Measurements from ENCODE around the gene ABCD2.

The ABCD2 gene

DNA sequence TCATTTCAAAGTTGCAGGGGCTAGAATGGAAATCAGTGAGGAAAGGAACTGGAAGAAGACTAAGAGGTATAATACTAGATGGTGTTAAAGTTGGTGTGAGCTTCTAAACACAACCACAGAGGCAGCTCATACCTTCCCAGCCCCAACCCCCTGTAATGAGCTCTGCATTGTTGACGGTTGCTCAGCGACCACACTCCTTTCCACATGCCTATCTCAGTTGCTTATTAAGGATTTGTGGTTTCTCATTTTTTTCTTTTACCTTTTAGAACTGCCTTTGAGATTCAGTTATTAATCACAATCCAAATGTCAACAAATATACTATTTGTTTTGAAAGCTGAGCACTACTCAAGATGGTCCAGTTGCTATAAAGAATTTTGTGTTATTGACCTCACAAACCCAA is 114.6 kb downstream of the ABCD2 start:
- Histone ChIP-seq H3K27ac (replicated peaks) (no peak overlapping the region), H3K27me3 (ENCODE audit: insufficient read depth, poor library complexity, severe bottlenecking) (peaks cover 2% of the 10 kb centered on the region), H3K4me3 (replicated peaks; ENCODE audit: insufficient read depth, low read length) (no peak overlapping the region)
- no peak for TF ChIP-seq POLR2AphosphoS5 (IDR thresholded peaks at IDR 0.05; ENCODE audit: low read depth)
- TF ChIP-seq SPI1 (IDR thresholded peaks at IDR 0.05; ENCODE audit: borderline replicate concordance, low read depth): no peak
- TF ChIP-seq, protein P1, sequence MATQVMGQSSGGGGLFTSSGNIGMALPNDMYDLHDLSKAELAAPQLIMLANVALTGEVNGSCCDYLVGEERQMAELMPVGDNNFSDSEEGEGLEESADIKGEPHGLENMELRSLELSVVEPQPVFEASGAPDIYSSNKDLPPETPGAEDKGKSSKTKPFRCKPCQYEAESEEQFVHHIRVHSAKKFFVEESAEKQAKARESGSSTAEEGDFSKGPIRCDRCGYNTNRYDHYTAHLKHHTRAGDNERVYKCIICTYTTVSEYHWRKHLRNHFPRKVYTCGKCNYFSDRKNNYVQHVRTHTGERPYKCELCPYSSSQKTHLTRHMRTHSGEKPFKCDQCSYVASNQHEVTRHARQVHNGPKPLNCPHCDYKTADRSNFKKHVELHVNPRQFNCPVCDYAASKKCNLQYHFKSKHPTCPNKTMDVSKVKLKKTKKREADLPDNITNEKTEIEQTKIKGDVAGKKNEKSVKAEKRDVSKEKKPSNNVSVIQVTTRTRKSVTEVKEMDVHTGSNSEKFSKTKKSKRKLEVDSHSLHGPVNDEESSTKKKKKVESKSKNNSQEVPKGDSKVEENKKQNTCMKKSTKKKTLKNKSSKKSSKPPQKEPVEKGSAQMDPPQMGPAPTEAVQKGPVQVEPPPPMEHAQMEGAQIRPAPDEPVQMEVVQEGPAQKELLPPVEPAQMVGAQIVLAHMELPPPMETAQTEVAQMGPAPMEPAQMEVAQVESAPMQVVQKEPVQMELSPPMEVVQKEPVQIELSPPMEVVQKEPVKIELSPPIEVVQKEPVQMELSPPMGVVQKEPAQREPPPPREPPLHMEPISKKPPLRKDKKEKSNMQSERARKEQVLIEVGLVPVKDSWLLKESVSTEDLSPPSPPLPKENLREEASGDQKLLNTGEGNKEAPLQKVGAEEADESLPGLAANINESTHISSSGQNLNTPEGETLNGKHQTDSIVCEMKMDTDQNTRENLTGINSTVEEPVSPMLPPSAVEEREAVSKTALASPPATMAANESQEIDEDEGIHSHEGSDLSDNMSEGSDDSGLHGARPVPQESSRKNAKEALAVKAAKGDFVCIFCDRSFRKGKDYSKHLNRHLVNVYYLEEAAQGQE (IDR thresholded peaks at IDR 0.05; ENCODE audit: insufficient replicate concordance, low read depth): no peak
- no peak for TF ChIP-seq GABPA (IDR thresholded peaks at IDR 0.05; ENCODE audit: low read depth)
- TF ChIP-seq, protein P2, sequence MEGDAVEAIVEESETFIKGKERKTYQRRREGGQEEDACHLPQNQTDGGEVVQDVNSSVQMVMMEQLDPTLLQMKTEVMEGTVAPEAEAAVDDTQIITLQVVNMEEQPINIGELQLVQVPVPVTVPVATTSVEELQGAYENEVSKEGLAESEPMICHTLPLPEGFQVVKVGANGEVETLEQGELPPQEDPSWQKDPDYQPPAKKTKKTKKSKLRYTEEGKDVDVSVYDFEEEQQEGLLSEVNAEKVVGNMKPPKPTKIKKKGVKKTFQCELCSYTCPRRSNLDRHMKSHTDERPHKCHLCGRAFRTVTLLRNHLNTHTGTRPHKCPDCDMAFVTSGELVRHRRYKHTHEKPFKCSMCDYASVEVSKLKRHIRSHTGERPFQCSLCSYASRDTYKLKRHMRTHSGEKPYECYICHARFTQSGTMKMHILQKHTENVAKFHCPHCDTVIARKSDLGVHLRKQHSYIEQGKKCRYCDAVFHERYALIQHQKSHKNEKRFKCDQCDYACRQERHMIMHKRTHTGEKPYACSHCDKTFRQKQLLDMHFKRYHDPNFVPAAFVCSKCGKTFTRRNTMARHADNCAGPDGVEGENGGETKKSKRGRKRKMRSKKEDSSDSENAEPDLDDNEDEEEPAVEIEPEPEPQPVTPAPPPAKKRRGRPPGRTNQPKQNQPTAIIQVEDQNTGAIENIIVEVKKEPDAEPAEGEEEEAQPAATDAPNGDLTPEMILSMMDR (IDR thresholded peaks at IDR 0.05; ENCODE audit: insufficient read depth, low read length): no peak
- DNase-seq (ENCODE audit: low read depth in 1 of 2, low spot score in 1 of 2): no peak

DNA sequence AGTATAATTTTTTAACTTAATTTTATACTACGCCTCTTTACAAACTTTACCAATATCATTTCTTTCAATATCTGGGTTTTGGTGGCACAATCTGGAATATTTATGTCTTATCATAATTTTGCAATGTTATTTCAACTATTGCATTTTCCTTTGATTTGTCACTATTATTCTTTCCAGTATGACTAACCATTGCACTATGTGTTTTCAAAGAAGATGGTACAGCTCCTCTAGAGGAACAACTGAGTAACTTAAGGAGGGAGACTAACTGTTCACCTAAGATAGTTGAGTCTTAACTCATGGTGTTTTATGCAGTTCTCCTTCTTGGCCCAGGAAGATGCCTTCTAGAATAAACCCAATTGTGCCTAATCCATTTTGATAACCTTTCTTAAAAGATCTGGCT is 116.2 kb downstream of the ABCD2 start:
- no peak for DNase-seq (ENCODE audit: low read depth in 1 of 2, low spot score in 1 of 2)
- peaks cover 2% of the 10 kb centered on the region for H3K27me3 ChIP-seq (ENCODE audit: insufficient read depth, poor library complexity, severe bottlenecking)
- H3K27ac ChIP-seq (replicated peaks): no peak overlapping the region
- no peak overlapping the region for H3K4me3 ChIP-seq (replicated peaks; ENCODE audit: insufficient read depth, low read length)
- TF ChIP-seq, protein P1 (IDR thresholded peaks at IDR 0.05; ENCODE audit: insufficient replicate concordance, low read depth): no peak
- TF ChIP-seq GABPA (IDR thresholded peaks at IDR 0.05; ENCODE audit: low read depth) (no peak), SPI1 (IDR thresholded peaks at IDR 0.05; ENCODE audit: borderline replicate concordance, low read depth) (no peak), POLR2AphosphoS5 (IDR thresholded peaks at IDR 0.05; ENCODE audit: low read depth) (no peak)
- TF ChIP-seq, protein P2 (IDR thresholded peaks at IDR 0.05; ENCODE audit: insufficient read depth, low read length): no peak

DNA sequence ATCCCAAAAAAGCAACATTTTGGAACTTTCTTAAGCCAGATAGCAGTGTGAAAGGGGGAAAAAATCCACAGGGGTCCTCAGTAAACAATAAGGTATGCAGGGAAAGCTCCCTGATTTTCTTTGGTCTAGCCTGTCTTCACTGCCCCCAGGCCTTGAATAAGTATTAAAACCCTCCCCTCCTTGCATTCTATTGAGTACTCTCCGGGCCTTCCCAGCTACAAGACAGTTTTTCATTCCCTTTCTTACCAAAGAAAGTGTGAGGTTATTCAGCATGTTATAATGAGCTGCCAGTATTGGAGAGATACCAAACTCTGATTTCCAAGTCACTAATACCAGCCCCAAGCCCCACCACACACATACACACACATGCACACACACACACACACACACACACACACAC is 116.9 kb downstream of the ABCD2 start:
- TF ChIP-seq, protein P1 (IDR thresholded peaks at IDR 0.05; ENCODE audit: insufficient replicate concordance, low read depth): no peak
- no peak for TF ChIP-seq SPI1 (IDR thresholded peaks at IDR 0.05; ENCODE audit: borderline replicate concordance, low read depth)
- TF ChIP-seq GABPA (IDR thresholded peaks at IDR 0.05; ENCODE audit: low read depth): no peak
- TF ChIP-seq, protein P2 (IDR thresholded peaks at IDR 0.05; ENCODE audit: insufficient read depth, low read length): no peak
- TF ChIP-seq POLR2AphosphoS5 (IDR thresholded peaks at IDR 0.05; ENCODE audit: low read depth): no peak
- no peak for DNase-seq (ENCODE audit: low read depth in 1 of 2, low spot score in 1 of 2)
- H3K27ac ChIP-seq (replicated peaks): no peak overlapping the region
- no peak overlapping the region for H3K4me3 ChIP-seq (replicated peaks; ENCODE audit: insufficient read depth, low read length)
- peaks cover 2% of the 10 kb centered on the region for H3K27me3 ChIP-seq (ENCODE audit: insufficient read depth, poor library complexity, severe bottlenecking)
